Measurements from ENCODE around the gene GADL1.

- no peak for TF ChIP-seq POLR2A (IDR thresholded peaks at IDR 0.05)
- TF ChIP-seq, protein P1, sequence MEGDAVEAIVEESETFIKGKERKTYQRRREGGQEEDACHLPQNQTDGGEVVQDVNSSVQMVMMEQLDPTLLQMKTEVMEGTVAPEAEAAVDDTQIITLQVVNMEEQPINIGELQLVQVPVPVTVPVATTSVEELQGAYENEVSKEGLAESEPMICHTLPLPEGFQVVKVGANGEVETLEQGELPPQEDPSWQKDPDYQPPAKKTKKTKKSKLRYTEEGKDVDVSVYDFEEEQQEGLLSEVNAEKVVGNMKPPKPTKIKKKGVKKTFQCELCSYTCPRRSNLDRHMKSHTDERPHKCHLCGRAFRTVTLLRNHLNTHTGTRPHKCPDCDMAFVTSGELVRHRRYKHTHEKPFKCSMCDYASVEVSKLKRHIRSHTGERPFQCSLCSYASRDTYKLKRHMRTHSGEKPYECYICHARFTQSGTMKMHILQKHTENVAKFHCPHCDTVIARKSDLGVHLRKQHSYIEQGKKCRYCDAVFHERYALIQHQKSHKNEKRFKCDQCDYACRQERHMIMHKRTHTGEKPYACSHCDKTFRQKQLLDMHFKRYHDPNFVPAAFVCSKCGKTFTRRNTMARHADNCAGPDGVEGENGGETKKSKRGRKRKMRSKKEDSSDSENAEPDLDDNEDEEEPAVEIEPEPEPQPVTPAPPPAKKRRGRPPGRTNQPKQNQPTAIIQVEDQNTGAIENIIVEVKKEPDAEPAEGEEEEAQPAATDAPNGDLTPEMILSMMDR (IDR thresholded peaks at IDR 0.05) = no peak
These were observed 200.3 kb downstream of the GADL1 start for GRCh38 chr3:30694148-30694547.
